ENCODE data around the gene ANKRD44.

DNA sequence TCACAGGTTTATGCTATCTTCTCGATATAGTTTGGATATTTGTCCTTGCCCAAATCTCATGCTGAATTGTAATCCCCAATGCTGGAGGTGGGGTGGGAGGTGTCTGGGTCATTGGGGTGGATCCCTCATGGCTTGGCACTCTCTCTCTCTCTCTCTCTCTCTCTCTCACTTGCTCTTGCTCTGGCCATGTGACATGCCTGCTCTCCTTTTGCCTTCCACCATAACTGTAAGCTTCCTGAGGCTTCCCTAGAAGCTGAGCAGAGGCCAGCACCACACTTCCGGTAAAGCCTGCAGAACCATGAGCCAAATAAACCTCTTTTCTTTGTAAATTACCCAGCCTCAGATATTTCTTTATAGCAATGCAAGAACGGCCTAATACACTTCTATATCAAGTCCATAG is 342.8 kb downstream of the ANKRD44 start:
- TF ChIP-seq, protein P1, sequence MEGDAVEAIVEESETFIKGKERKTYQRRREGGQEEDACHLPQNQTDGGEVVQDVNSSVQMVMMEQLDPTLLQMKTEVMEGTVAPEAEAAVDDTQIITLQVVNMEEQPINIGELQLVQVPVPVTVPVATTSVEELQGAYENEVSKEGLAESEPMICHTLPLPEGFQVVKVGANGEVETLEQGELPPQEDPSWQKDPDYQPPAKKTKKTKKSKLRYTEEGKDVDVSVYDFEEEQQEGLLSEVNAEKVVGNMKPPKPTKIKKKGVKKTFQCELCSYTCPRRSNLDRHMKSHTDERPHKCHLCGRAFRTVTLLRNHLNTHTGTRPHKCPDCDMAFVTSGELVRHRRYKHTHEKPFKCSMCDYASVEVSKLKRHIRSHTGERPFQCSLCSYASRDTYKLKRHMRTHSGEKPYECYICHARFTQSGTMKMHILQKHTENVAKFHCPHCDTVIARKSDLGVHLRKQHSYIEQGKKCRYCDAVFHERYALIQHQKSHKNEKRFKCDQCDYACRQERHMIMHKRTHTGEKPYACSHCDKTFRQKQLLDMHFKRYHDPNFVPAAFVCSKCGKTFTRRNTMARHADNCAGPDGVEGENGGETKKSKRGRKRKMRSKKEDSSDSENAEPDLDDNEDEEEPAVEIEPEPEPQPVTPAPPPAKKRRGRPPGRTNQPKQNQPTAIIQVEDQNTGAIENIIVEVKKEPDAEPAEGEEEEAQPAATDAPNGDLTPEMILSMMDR (IDR thresholded peaks at IDR 0.05) = no peak
- no peak for TF ChIP-seq ZFX (IDR thresholded peaks at IDR 0.05; ENCODE audit: borderline replicate concordance)

Data from 22Rv1 (cell line).